Endothelial cell of umbilical vein (primary cell): ENCODE data around the gene TIMD4. TPM values are rescaled to one million over a fixed set of nuclear protein-coding genes. Genes with fewer than 3 reads are reported as not detected.

Experiments used
- BruUV-seq: library from RNA; stranded (reverse); fragments of 400-500 nt; replicated peaks from 2 replicates; lab custom pipeline; 2021; lab: Mats Ljungman, UMichigan
- CTCF ChIA-PET: fragments of 300-600, 350-600 bp; sonication (Branson Sonifier 250); formaldehyde crosslinking; loops from one replicate; lab custom pipeline; 2021; ENCODE audit warnings: antibody characterized with exemption, inconsistent platforms; lab: Charles Lee
- POLR2A ChIA-PET: fragments of 300-600, 350-600 bp; sonication (Branson Sonifier 250); formaldehyde crosslinking; loops from one replicate; lab custom pipeline; 2021; ENCODE audit warnings: antibody characterized with exemption, inconsistent platforms; lab: Charles Lee
- DNase-seq: peaks from one replicate; pipeline ENCODE4 v3.0.0-alpha.2; 2011; ENCODE audit warnings: low read depth, low spot score
- FAIRE-seq: peaks from 2 replicates; lab custom pipeline; 2011; peaks lifted over from hg19 to GRCh38; lab: Jason Lieb, UNC
- H2AFZ ChIP-seq: 2 replicates; pipeline ENCODE4 v1.6.0; 2012; ENCODE audit warnings: low read depth, low read length, control low read depth, inconsistent platforms
- H3K27ac ChIP-seq: 2 replicates; pipeline ENCODE4 v1.5.1; 2011; ENCODE audit warnings: low read depth, mild to moderate bottlenecking, control low read depth, low read length, moderate library complexity; ENCODE audit not compliant: insufficient read depth
- H3K27me3 ChIP-seq, 2 experiments: 2 replicates each; pipeline versions ENCODE4 v1.6.0 to v1.6.1; 2011; ENCODE audit warnings: low read length in 2 of 2, mixed read lengths in 1 of 2; ENCODE audit not compliant: control insufficient read depth in 2 of 2, insufficient read depth in 2 of 2
- H3K36me3 ChIP-seq, 2 experiments: 2 replicates in 1 of 2; 3 replicates in 1 of 2; pipeline ENCODE4 v1.5.1; 2011; ENCODE audit warnings: low read length in 2 of 2, mild to moderate bottlenecking in 1 of 2, moderate library complexity in 1 of 2; ENCODE audit not compliant: control insufficient read depth in 2 of 2, insufficient read depth in 2 of 2; ENCODE audit errors: extremely low read depth in 1 of 2
- H3K4me1 ChIP-seq: 3 replicates; pipeline ENCODE4 v1.5.1; 2011; ENCODE audit warnings: mild to moderate bottlenecking, low read length; ENCODE audit not compliant: control insufficient read depth, insufficient read depth; ENCODE audit errors: extremely low read depth
- H3K4me2 ChIP-seq: 2 replicates; pipeline ENCODE4 v1.6.1; 2011; ENCODE audit warnings: low read length, control low read depth, mixed read lengths; ENCODE audit not compliant: insufficient read depth
- H3K4me3 ChIP-seq, 3 experiments: fragments of 200-600 bp in 1 of 3; sonication (generic), shearing (Covaris generic) in 1 of 3; replicated peaks in 1 of 3; 2 replicates each; pipeline ENCODE4 v1.5.1; 2011 to 2016; ENCODE audit warnings: control low read depth in 3 of 3, low read length in 3 of 3, mild to moderate bottlenecking in 2 of 3, inconsistent platforms in 1 of 3, low read depth in 1 of 3, moderate library complexity in 1 of 3; ENCODE audit not compliant: insufficient read depth in 1 of 3
- H3K79me2 ChIP-seq: 2 replicates; pipeline ENCODE4 v1.6.0; 2012; ENCODE audit warnings: low read length, inconsistent platforms; ENCODE audit not compliant: control insufficient read depth, insufficient read depth
- H3K9ac ChIP-seq: replicated peaks from 2 replicates; pipeline ENCODE3; 2011; ENCODE audit warnings: low read length, control low read depth; ENCODE audit not compliant: insufficient read depth; ENCODE audit errors: extremely low read depth
- H3K9me1 ChIP-seq: replicated peaks from 3 replicates; pipeline ENCODE4 v1.6.0; 2011; ENCODE audit warnings: mild to moderate bottlenecking, low read length; ENCODE audit not compliant: control insufficient read depth, insufficient read depth; ENCODE audit errors: extremely low read depth
- H3K9me3 ChIP-seq: replicated peaks from 2 replicates; pipeline ENCODE4 v1.5.1; 2012; ENCODE audit warnings: low read length, inconsistent platforms; ENCODE audit not compliant: control insufficient read depth, insufficient read depth
- H4K20me1 ChIP-seq: replicated peaks from 2 replicates; pipeline ENCODE3; 2011; ENCODE audit warnings: mild to moderate bottlenecking, low read length; ENCODE audit not compliant: control insufficient read depth, insufficient read depth; ENCODE audit errors: extremely low read depth
- CTCF ChIP-seq, 2 donors: IDR thresholded peaks; 1 replicate in 1 of 2; 2 replicates in 1 of 2; pipeline ENCODE4 v1.5.1; 2011; ENCODE audit warnings: low read length in 2 of 2, mild to moderate bottlenecking in 2 of 2, moderate library complexity in 2 of 2, control low read depth in 1 of 2, inconsistent platforms in 1 of 2, low read depth in 1 of 2; ENCODE audit not compliant: insufficient read depth in 1 of 2; ENCODE audit errors: extremely low read depth in 1 of 2
- EZH2 ChIP-seq: IDR thresholded peaks from 2 replicates; pipeline ENCODE4 v1.6.1; 2012; ENCODE audit warnings: borderline replicate concordance, low read depth, mild to moderate bottlenecking, moderate library complexity, low read length, inconsistent platforms; ENCODE audit not compliant: severe bottlenecking
- FOS ChIP-seq: IDR thresholded peaks from 2 replicates; pipeline ENCODE4 v1.6.1; 2011; ENCODE audit warnings: mild to moderate bottlenecking, low read length, moderate library complexity, borderline replicate concordance; ENCODE audit not compliant: insufficient read depth
- GATA2 ChIP-seq: IDR thresholded peaks from 2 replicates; pipeline ENCODE4 v1.7.0; 2011; ENCODE audit warnings: low read depth, mild to moderate bottlenecking, moderate library complexity, mixed read lengths, low read length; ENCODE audit not compliant: insufficient read length, insufficient read depth
- JUN ChIP-seq: IDR thresholded peaks from 2 replicates; pipeline ENCODE4 v1.6.1; 2011; ENCODE audit warnings: borderline replicate concordance, low read depth; ENCODE audit not compliant: insufficient read length, insufficient read depth
- MAX ChIP-seq: IDR thresholded peaks from 2 replicates; pipeline ENCODE4 v1.6.1; 2011; ENCODE audit not compliant: insufficient read depth, insufficient read length
- MYC ChIP-seq: IDR thresholded peaks from one replicate; pipeline ENCODE4 v1.6.1; 2011; ENCODE audit warnings: mild to moderate bottlenecking, low read depth, low read length
- POLR2A ChIP-seq: IDR thresholded peaks from 2 replicates; pipeline ENCODE4 v1.6.1; 2012; ENCODE audit warnings: low read depth, mild to moderate bottlenecking, control low read depth, low read length
- POLR2AphosphoS5 ChIP-seq: IDR thresholded peaks from 2 replicates; pipeline ENCODE4 v1.6.1; 2012; ENCODE audit warnings: low read depth, mild to moderate bottlenecking, control low read depth, low read length, moderate library complexity; ENCODE audit not compliant: insufficient read depth
- dilution Hi-C: fragments of 300-500 bp; cut with MboI; formaldehyde crosslinking; loops from one replicate; pipeline ENCODE4 v1.15.0; 2019; ENCODE audit warnings: low sequenced_read_pairs; ENCODE audit not compliant: extremely low pct_ligation_motif_present
- intact Hi-C: fragments of 100-400 bp; cut with micrococcal nuclease; formaldehyde crosslinking; loops from one replicate; pipeline ENCODE4 v1.10.0; 2022
- polyA plus RNA-seq, 4 experiments: library from polyadenylated mRNA; depleted of rRNA in 3 of 4; stranded (reverse) in 3 of 4; unstranded in 1 of 4; fragments of >200 nt; gene quantifications; 2 replicates each; pipeline versions ENCODE4 v1.2.1 to v1.2.3, GENCODE V29; 2011 to 2012; ENCODE audit warnings: missing spikeins in 1 of 4
- total RNA-seq: library from RNA; stranded (reverse); gene quantifications from 2 replicates; pipeline ENCODE4 v1.2.3, GENCODE V29; 2021

Gene TIMD4
- total and polyA plus RNA-seq, 2 donors (not counting 3 experiments of a cell fraction or from before 2014, with no cell fraction given) = not detected

- DNase-seq = no peak
- Histone ChIP-seq H3K4me3 (no peak overlapping the region), H3K9ac (no peak overlapping the region), H3K27me3 (no peaks in the 10 kb centered on the region), H3K9me3 (peaks cover 7% of the 10 kb centered on the region), H3K4me2 (no peak overlapping the region), H4K20me1 (no peaks in the 10 kb centered on the region), H3K27ac (no peak overlapping the region), H2AFZ (no peak overlapping the region), H3K4me1 (no peaks in the 10 kb centered on the region), H3K36me3 (no peaks in the 10 kb centered on the region), H3K79me2 (no peaks in the 10 kb centered on the region), H3K9me1 (no peaks in the 10 kb centered on the region)
- ChIA-PET CTCF (no interaction called here), POLR2A (no interaction called here)
- FAIRE-seq = no peak
- intact Hi-C loops = no loop called here
- dilution Hi-C loops = no loop called here
- no TSS peak for BruUV-seq
- no peak for TF ChIP-seq JUN
- no peak for TF ChIP-seq MAX
- no peak for TF ChIP-seq POLR2A
- no peak for TF ChIP-seq EZH2
- no peak for TF ChIP-seq MYC
- no peak for TF ChIP-seq CTCF (IDR thresholded peaks at IDR 0.05; ENCODE audit: extremely low read depth in 1 of 2, insufficient read depth in 1 of 2, low read depth in 1 of 2, low read length in 2 of 2)
- TF ChIP-seq FOS = no peak
- no peak for TF ChIP-seq POLR2AphosphoS5
- TF ChIP-seq GATA2 = no peak
These were observed 15.1 kb downstream of the TIMD4 start for GRCh38 chr5:156947925-156948324.
